SK-N-SH (cell line): ENCODE data around the gene C6orf136. TPM values are rescaled to one million over a fixed set of nuclear protein-coding genes. Genes with fewer than 3 reads are reported as not detected.

Experiments used
- CTCF ChIA-PET: fragments of 300-600, 350-600 bp; formaldehyde crosslinking; extraction: SDS; loops from one replicate; lab custom pipeline; 2021; lab: Yijun Ruan, JAX
- POLR2A ChIA-PET: fragments of 350-600 bp; sonication (Branson Sonifier 250); formaldehyde crosslinking; extraction: SDS; loops from one replicate; lab custom pipeline; 2020; ENCODE audit warnings: antibody characterized with exemption, inconsistent platforms; lab: Yijun Ruan, JAX
- DNase-seq: peaks from one replicate; pipeline ENCODE4 v3.0.0; 2012
- H2AFZ ChIP-seq: fragments of 200-600 bp; sonication (generic); 2 replicates; pipeline ENCODE4 v1.8.1; 2016; ENCODE audit warnings: antibody characterized with exemption, mild to moderate bottlenecking, low read depth
- H3F3A ChIP-seq: fragments of 200-600 bp; sonication (generic); replicated peaks from 2 replicates; pipeline ENCODE3; 2016; ENCODE audit warnings: antibody characterized with exemption, mild to moderate bottlenecking; ENCODE audit not compliant: insufficient read depth
- H3K27ac ChIP-seq, 2 experiments: fragments of 200-500 bp in 1 of 2; fragments of 200-600 bp in 1 of 2; sonication (Bioruptor generic) in 1 of 2; sonication (generic), shearing (Covaris generic) in 1 of 2; 2 replicates each; pipeline versions ENCODE4 v1.5.1 to v1.6.1; 2014 to 2016; ENCODE audit warnings: low read depth in 2 of 2, inconsistent platforms in 1 of 2, low read length in 1 of 2, mild to moderate bottlenecking in 1 of 2, mixed read lengths in 1 of 2
- H3K27me3 ChIP-seq: fragments of 200-600 bp; sonication (generic), shearing (Covaris generic); 2 replicates; pipeline ENCODE4 v1.6.1; 2016; ENCODE audit warnings: mixed run types; ENCODE audit not compliant: insufficient read depth
- H3K36me3 ChIP-seq, 2 experiments: fragments of 200-500 bp in 1 of 2; fragments of 200-600 bp in 1 of 2; sonication (Bioruptor generic) in 1 of 2; sonication (generic) in 1 of 2; replicated peaks in 1 of 2; 2 replicates each; pipeline versions ENCODE3 to v1.5.1; 2014 to 2016; ENCODE audit warnings: low read length in 1 of 2, mild to moderate bottlenecking in 1 of 2; ENCODE audit not compliant: insufficient read depth in 2 of 2, control insufficient read depth in 1 of 2
- H3K4me1 ChIP-seq, 2 experiments: fragments of 200-500 bp in 1 of 2; fragments of 200-600 bp in 1 of 2; sonication (Bioruptor generic) in 1 of 2; sonication (generic), shearing (Covaris generic) in 1 of 2; 2 replicates each; pipeline versions ENCODE4 v1.5.1 to v1.6.1; 2014 to 2016; ENCODE audit warnings: low read depth in 1 of 2, low read length in 1 of 2, mixed run types in 1 of 2; ENCODE audit not compliant: insufficient read depth in 2 of 2, control insufficient read depth in 1 of 2
- H3K4me2 ChIP-seq: fragments of 200-600 bp; sonication (generic), shearing (Covaris generic); 2 replicates; pipeline ENCODE4 v1.6.1; 2017; ENCODE audit warnings: mixed run types
- H3K4me3 ChIP-seq, 2 experiments: fragments of 200-500 bp in 1 of 2; fragments of 200-600 bp in 1 of 2; sonication (Bioruptor generic) in 1 of 2; sonication (generic), shearing (Covaris generic) in 1 of 2; 2 replicates each; pipeline versions ENCODE4 v1.5.1 to v1.8.1; 2014 to 2016; ENCODE audit warnings: low read depth in 2 of 2, inconsistent platforms in 1 of 2, low read length in 1 of 2, mild to moderate bottlenecking in 1 of 2, mixed read lengths in 1 of 2, moderate library complexity in 1 of 2
- H3K79me2 ChIP-seq: fragments of 200-600 bp; sonication (generic); 2 replicates; pipeline ENCODE4 v1.8.1; 2017; ENCODE audit warnings: mild to moderate bottlenecking; ENCODE audit not compliant: insufficient read depth
- H3K9ac ChIP-seq: fragments of 200-600 bp; sonication (generic); 2 replicates; pipeline ENCODE4 v1.6.1; 2017; ENCODE audit warnings: mixed run types
- H3K9me2 ChIP-seq: fragments of 200-600 bp; sonication (generic); 2 replicates; pipeline ENCODE4 v1.6.1; 2017; ENCODE audit warnings: mixed run types
- H3K9me3 ChIP-seq: fragments of 200-600 bp; sonication (generic); 2 replicates; pipeline ENCODE4 v1.6.1; 2017; ENCODE audit warnings: mixed run types, mild to moderate bottlenecking, moderate library complexity
- H4K20me1 ChIP-seq: fragments of 200-600 bp; sonication (generic); 2 replicates; pipeline ENCODE4 v1.6.1; 2017; ENCODE audit warnings: mild to moderate bottlenecking, mixed run types; ENCODE audit not compliant: insufficient read depth
- EZH2phosphoT487 ChIP-seq: fragments of 200-600 bp; sonication (generic); IDR thresholded peaks from 2 replicates; pipeline ENCODE4 v1.6.1; 2017; ENCODE audit warnings: low read depth, mixed run types, mild to moderate bottlenecking, antibody characterized with exemption, moderate library complexity, borderline replicate concordance
- FOSL2 ChIP-seq: IDR thresholded peaks from 2 replicates; pipeline ENCODE4 v1.4.0; 2012; ENCODE audit warnings: low read depth, mild to moderate bottlenecking, moderate library complexity, borderline replicate concordance
- FOXJ3 ChIP-seq: sonication (generic); formaldehyde crosslinking; IDR thresholded peaks from 2 replicates; pipeline ENCODE4 v1.5.1; 2020; ENCODE audit warnings: mild to moderate bottlenecking, missing genetic modification reagents
- FOXM1 ChIP-seq: IDR thresholded peaks from 2 replicates; pipeline ENCODE4 v1.4.0; 2012; ENCODE audit warnings: low read depth, mild to moderate bottlenecking
- GATA2 ChIP-seq: sonication (generic); formaldehyde crosslinking; IDR thresholded peaks from 2 replicates; pipeline ENCODE4 v1.5.0; 2020; ENCODE audit warnings: mild to moderate bottlenecking, missing genetic modification reagents
- SIN3A ChIP-seq: IDR thresholded peaks from 2 replicates; pipeline ENCODE4 v1.6.1; 2012; ENCODE audit warnings: low read depth, mild to moderate bottlenecking, low read length, moderate library complexity, borderline replicate concordance
- SMC3 ChIP-seq: IDR thresholded peaks from 2 replicates; pipeline ENCODE4 v1.6.1; 2012; ENCODE audit warnings: low read depth, low read length, improper control_type of control experiment
- TAF1 ChIP-seq: IDR thresholded peaks from 2 replicates; pipeline ENCODE4 v1.6.1; 2012; ENCODE audit warnings: low read depth, mild to moderate bottlenecking, low read length, moderate library complexity, borderline replicate concordance
- WGBS: methylation state at CpG from one replicate; pipeline ENCODE4 v1.1.6; 2017; ENCODE audit warnings: low lambda C conversion rate; 5-methylcytosine and 5-hydroxymethylcytosine counted together
- polyA plus RNA-seq, 3 experiments: library from polyadenylated mRNA; depleted of rRNA; stranded (reverse); fragments of >200 nt; gene quantifications; 2 replicates each; pipeline ENCODE4 v1.2.3, GENCODE V29; 2012
- TF ChIP-seq, protein P1 (sequence below): IDR thresholded peaks from 2 replicates; pipeline ENCODE4; 2012
- TF ChIP-seq, protein P2 (sequence below): fragments of 200-600 bp; sonication (generic); IDR thresholded peaks from 2 replicates; pipeline ENCODE4 v1.6.1; 2017; ENCODE audit warnings: antibody characterized with exemption, mild to moderate bottlenecking, moderate library complexity
- TF ChIP-seq, protein P3 (sequence below): IDR thresholded peaks from 2 replicates; pipeline ENCODE4 v1.4.0; 2012; ENCODE audit warnings: low read depth, borderline replicate concordance
- TF ChIP-seq, protein P4 (sequence below): fragments of 150-350 bp; IDR thresholded peaks from 2 replicates; pipeline ENCODE4 v1.6.1; 2016; ENCODE audit warnings: mild to moderate bottlenecking, low read depth, low read length
- TF ChIP-seq, protein P5 (sequence below): IDR thresholded peaks from 2 replicates; pipeline ENCODE4 v1.6.1; 2012; ENCODE audit warnings: mild to moderate bottlenecking, low read depth, low read length, moderate library complexity

The C6orf136 gene
- polyA plus RNA-seq, 1 of the 3 experiments (the other 2 are of a cell fraction) = 14.3 TPM

DNA sequence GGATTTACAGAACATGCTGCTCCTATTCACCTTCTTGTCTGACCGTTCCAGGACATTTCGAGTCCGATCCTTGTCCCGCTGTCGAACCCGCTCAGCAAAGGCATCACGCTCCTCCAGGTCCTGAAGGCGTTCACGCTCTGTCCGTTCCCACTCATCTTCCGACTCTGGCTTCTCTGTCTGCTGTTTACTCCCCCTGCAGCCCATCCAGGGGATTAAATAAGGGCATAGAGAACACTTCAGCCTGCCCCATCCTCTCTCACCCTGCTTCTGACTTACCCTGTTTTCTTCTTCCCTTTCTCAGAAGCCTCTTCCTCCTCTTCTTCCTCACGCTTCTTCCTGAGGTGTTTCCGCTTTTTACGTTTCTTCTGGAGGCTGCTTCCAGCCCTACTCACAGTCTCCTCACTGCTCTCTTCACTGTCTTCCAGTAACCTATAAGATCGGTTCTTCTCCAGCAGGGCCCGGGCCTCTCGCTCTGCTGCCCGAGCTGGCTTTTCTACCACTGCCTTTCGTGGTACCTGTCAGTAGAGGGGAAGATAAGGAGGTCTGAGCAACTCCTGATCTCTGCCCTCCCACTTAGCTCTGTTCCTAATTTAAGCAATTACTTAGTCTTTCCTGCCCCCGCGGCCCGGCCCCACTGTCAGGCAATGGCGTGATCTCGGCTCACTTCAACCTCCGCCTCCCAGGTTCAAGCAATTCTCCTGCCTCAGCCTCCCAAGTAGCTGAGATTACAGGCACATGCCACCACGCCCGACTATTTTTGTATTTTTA is 24.0 kb downstream of the C6orf136 start:
- CTCF ChIA-PET = interaction anchor here (1.1 to 29.8 kb wide), 5 partner anchors 11 to 73 kb away, joined by 3 to 838 read pairs (median 3); partner anchors contain the start of genes FLOT1, MDC1 and TUBB
- Histone ChIP-seq H3K4me3 (no peak overlapping the region), H3K9me3 (no peaks in the 10 kb centered on the region)
- TF ChIP-seq, protein P1, sequence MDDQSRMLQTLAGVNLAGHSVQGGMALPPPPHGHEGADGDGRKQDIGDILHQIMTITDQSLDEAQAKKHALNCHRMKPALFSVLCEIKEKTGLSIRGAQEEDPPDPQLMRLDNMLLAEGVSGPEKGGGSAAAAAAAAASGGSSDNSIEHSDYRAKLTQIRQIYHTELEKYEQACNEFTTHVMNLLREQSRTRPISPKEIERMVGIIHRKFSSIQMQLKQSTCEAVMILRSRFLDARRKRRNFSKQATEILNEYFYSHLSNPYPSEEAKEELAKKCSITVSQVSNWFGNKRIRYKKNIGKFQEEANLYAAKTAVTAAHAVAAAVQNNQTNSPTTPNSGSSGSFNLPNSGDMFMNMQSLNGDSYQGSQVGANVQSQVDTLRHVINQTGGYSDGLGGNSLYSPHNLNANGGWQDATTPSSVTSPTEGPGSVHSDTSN = no peak
- TF ChIP-seq, protein P2, sequence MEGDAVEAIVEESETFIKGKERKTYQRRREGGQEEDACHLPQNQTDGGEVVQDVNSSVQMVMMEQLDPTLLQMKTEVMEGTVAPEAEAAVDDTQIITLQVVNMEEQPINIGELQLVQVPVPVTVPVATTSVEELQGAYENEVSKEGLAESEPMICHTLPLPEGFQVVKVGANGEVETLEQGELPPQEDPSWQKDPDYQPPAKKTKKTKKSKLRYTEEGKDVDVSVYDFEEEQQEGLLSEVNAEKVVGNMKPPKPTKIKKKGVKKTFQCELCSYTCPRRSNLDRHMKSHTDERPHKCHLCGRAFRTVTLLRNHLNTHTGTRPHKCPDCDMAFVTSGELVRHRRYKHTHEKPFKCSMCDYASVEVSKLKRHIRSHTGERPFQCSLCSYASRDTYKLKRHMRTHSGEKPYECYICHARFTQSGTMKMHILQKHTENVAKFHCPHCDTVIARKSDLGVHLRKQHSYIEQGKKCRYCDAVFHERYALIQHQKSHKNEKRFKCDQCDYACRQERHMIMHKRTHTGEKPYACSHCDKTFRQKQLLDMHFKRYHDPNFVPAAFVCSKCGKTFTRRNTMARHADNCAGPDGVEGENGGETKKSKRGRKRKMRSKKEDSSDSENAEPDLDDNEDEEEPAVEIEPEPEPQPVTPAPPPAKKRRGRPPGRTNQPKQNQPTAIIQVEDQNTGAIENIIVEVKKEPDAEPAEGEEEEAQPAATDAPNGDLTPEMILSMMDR = peak; percentile 35
- TF ChIP-seq, all 33 proteins: peak for 1
- POLR2A ChIA-PET = no interaction called here
- Histone ChIP-seq H4K20me1 (no peaks in the 10 kb centered on the region), H3K27me3 (no peaks in the 10 kb centered on the region), H3K4me1 (peaks cover 0 to 5% of the 10 kb centered on the region in 2 experiments; a peak in 3 of 4 replicates), H3K9me2 (no peaks in the 10 kb centered on the region), H3K9ac (peak overlapping the region; percentile 84; the same call in 1 of the 2 replicates), H2AFZ (no peak overlapping the region), H3F3A (peaks cover 21% of the 10 kb centered on the region), H3K4me2 (peak overlapping the region; percentile 80), H3K36me3 (peaks cover 33 to 37% of the 10 kb centered on the region in 2 experiments), H3K79me2 (peaks cover 36% of the 10 kb centered on the region), H3K27ac (no peak overlapping the region)
- DNase-seq = peak; percentile 41
- 87% methylated on average over 27 of the region's 27 CpGs for WGBS

DNA sequence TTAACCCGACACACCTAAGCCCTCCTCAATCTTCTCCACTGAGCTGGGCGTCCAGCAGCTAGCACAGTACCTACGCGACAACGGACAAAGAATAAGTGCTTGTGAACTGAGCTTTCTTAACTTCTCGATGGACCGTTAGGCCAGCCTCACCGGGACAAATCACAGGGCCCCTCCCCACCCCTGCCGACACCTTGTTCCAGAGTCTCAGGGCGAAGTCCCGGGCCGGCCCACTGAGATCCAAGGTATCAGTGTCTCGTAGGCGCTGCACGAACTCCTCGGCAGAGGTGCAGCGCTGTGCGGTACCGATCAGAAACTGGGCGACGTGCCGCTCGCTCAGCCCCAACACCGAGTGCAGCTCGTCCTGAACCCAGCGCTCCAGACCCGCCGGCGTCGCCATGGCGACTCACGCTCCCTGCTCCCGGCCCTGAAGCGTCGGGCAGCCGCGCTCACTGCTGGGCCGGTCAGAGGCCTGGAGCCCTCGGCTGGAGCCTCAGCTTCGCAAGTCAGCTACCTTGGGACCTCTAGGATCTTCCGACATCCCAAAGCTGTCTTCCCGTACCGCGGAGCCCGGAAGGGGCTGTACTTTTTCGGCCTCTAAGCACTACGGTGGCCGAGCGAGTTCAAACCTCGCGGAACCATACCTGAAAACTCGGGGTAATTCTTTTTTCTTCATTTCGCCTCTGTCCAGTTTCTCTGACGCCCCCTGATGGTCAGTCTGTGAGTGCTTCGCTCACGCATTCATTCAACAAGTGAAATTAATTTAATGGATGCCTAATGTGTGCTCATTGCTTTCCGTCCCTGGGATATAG is 25.7 kb downstream of the C6orf136 start, which contains the start of gene DHX16:
TSS of gene DHX16 (minus strand) at position 562 of the 809 bp plus-strand sequence. CDS start at position 397, 165 bp downstream.
- H3K27me3 ChIP-seq = no peaks in the 10 kb centered on the region
- no peaks in the 10 kb centered on the region for H3K9me2 ChIP-seq
- H3K4me2 ChIP-seq = peak within 1 kb of the TSS; percentile 80
- peaks cover 37% of the 10 kb centered on the region for H3F3A ChIP-seq
- H3K4me3 ChIP-seq = peak within 1 kb of the TSS; percentile 87 to 99
- H3K4me1 ChIP-seq = peaks cover 0 to 5% of the 10 kb centered on the region in 2 experiments; a peak in 3 of 4 replicates
- DNase-seq = peak; percentile 92
- H3K9me3 ChIP-seq = no peaks in the 10 kb centered on the region
- 1% methylated on average over 24 of the region's 57 CpGs for WGBS
- peaks cover 39% of the 10 kb centered on the region for H3K79me2 ChIP-seq
- H3K36me3 ChIP-seq = peaks cover 38% of the 10 kb centered on the region in 2 experiments
- POLR2A ChIA-PET = interaction anchor here (0.6 to 1.3 kb wide), 7 partner anchors 10 to 57 kb away, joined by 3 to 6 read pairs (median 4); partner anchors contain the start of gene MDC1
- peak within 1 kb of the TSS; percentile 84 for H2AFZ ChIP-seq
- CTCF ChIA-PET = interaction anchor here (0.7 to 29.8 kb wide), 24 partner anchors 8 to 234 kb away, joined by 3 to 838 read pairs (median 3); partner anchors contain the start of genes ATAT1, FLOT1, MDC1 and TUBB
- H3K9ac ChIP-seq = peak within 1 kb of the TSS; percentile 84
- peak within 1 kb of the TSS; percentile 60 to 66 for H3K27ac ChIP-seq
- H4K20me1 ChIP-seq = 0 out of 2 replicates have a peak, but pooled peaks cover 3% of the 10 kb centered on the region
- no peak for TF ChIP-seq GATA2 (CRISPR knock-in tag)
- TF ChIP-seq, protein P3, sequence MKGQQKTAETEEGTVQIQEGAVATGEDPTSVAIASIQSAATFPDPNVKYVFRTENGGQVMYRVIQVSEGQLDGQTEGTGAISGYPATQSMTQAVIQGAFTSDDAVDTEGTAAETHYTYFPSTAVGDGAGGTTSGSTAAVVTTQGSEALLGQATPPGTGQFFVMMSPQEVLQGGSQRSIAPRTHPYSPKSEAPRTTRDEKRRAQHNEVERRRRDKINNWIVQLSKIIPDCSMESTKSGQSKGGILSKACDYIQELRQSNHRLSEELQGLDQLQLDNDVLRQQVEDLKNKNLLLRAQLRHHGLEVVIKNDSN = no peak
- no peak for TF ChIP-seq FOXM1
- TF ChIP-seq, protein P4, sequence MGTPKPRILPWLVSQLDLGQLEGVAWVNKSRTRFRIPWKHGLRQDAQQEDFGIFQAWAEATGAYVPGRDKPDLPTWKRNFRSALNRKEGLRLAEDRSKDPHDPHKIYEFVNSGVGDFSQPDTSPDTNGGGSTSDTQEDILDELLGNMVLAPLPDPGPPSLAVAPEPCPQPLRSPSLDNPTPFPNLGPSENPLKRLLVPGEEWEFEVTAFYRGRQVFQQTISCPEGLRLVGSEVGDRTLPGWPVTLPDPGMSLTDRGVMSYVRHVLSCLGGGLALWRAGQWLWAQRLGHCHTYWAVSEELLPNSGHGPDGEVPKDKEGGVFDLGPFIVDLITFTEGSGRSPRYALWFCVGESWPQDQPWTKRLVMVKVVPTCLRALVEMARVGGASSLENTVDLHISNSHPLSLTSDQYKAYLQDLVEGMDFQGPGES = no peak
- peak; percentile 71 for TF ChIP-seq TAF1
- TF ChIP-seq, protein P5, sequence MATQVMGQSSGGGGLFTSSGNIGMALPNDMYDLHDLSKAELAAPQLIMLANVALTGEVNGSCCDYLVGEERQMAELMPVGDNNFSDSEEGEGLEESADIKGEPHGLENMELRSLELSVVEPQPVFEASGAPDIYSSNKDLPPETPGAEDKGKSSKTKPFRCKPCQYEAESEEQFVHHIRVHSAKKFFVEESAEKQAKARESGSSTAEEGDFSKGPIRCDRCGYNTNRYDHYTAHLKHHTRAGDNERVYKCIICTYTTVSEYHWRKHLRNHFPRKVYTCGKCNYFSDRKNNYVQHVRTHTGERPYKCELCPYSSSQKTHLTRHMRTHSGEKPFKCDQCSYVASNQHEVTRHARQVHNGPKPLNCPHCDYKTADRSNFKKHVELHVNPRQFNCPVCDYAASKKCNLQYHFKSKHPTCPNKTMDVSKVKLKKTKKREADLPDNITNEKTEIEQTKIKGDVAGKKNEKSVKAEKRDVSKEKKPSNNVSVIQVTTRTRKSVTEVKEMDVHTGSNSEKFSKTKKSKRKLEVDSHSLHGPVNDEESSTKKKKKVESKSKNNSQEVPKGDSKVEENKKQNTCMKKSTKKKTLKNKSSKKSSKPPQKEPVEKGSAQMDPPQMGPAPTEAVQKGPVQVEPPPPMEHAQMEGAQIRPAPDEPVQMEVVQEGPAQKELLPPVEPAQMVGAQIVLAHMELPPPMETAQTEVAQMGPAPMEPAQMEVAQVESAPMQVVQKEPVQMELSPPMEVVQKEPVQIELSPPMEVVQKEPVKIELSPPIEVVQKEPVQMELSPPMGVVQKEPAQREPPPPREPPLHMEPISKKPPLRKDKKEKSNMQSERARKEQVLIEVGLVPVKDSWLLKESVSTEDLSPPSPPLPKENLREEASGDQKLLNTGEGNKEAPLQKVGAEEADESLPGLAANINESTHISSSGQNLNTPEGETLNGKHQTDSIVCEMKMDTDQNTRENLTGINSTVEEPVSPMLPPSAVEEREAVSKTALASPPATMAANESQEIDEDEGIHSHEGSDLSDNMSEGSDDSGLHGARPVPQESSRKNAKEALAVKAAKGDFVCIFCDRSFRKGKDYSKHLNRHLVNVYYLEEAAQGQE = peak; percentile 18; the same call in 1 of the 2 replicates
- TF ChIP-seq FOSL2 = no peak
- no peak for TF ChIP-seq FOXJ3 (CRISPR knock-in tag)
- peak; percentile 50; the same call in 1 of the 2 replicates for TF ChIP-seq SMC3
- no peak for TF ChIP-seq EZH2phosphoT487
- peak; percentile 95 for TF ChIP-seq SIN3A
